ENCODE data around the gene DACH1.

Gene DACH1

DNA sequence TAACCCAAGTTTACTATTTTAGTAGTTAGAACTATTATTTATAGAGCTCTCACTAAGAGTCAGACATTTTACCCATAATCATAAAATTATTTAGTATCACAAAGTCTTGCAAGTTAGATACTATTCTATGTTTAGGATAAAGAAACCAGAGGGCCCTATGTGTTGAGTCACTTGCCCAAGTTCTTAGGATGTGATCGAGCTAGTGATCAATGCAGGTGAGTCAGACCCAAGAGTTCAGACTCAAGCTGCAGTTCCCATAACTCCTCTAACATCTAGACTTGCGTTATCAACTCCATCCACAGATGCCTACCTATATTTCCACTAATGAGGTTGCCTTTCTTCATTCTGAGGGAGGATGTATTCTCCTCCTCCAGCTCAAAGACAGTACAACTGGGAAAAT lies 53.8 kb downstream of the DACH1 start:
- H3K4me3 ChIP-seq (ENCODE audit: low read depth, low read length), result no peak overlapping the region
- no peak for DNase-seq (ENCODE audit: low read depth)
- TF ChIP-seq, protein P1, sequence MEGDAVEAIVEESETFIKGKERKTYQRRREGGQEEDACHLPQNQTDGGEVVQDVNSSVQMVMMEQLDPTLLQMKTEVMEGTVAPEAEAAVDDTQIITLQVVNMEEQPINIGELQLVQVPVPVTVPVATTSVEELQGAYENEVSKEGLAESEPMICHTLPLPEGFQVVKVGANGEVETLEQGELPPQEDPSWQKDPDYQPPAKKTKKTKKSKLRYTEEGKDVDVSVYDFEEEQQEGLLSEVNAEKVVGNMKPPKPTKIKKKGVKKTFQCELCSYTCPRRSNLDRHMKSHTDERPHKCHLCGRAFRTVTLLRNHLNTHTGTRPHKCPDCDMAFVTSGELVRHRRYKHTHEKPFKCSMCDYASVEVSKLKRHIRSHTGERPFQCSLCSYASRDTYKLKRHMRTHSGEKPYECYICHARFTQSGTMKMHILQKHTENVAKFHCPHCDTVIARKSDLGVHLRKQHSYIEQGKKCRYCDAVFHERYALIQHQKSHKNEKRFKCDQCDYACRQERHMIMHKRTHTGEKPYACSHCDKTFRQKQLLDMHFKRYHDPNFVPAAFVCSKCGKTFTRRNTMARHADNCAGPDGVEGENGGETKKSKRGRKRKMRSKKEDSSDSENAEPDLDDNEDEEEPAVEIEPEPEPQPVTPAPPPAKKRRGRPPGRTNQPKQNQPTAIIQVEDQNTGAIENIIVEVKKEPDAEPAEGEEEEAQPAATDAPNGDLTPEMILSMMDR (conservative IDR thresholded peaks at IDR 0.05; ENCODE audit: low read depth, low read length), result no peak

DNA sequence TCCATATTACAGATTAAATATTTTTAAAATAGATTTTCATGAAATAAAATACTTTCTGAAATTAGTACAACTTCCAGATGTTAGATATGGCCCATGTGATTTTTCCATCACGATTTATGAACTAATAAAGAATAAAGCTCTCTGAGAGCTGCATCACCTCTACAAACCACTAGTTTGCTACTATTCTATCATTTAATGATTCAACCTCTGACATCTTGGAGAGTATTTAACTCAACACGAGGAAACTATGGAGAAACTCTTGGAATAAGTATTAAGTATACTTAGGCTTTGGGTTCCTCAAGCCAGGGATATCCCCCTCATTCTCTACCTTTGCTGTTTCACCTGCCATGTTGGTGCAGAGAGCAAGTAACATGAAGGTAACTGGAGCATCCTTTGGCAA lies 55.7 kb downstream of the DACH1 start:
- TF ChIP-seq, protein P1 (conservative IDR thresholded peaks at IDR 0.05; ENCODE audit: low read depth, low read length), result no peak
- no peak for DNase-seq (ENCODE audit: low read depth)
- H3K4me3 ChIP-seq (ENCODE audit: low read depth, low read length), result no peak overlapping the region

DNA sequence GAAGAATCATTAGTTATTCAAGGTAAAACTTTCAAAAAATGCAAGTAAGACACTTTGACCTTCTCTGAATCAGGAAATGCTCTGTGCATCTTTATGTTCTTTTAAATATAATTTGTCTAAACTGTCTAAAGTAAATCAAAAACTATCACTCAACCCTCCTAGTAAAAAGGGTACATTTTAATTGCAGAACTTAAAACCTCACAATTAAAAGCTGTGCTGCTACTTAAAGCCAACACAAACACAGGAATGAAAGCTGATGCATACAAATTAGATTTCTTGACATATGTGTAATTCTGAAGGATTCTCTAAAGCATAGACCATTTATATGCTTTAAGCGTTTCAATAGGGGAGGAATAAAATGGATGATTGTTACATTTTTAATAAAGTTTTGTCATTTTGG lies 58.3 kb downstream of the DACH1 start:
- DNase-seq (ENCODE audit: low read depth), result no peak
- TF ChIP-seq, protein P1 (conservative IDR thresholded peaks at IDR 0.05; ENCODE audit: low read depth, low read length), result no peak
- no peak overlapping the region for H3K4me3 ChIP-seq (ENCODE audit: low read depth, low read length)

DNA sequence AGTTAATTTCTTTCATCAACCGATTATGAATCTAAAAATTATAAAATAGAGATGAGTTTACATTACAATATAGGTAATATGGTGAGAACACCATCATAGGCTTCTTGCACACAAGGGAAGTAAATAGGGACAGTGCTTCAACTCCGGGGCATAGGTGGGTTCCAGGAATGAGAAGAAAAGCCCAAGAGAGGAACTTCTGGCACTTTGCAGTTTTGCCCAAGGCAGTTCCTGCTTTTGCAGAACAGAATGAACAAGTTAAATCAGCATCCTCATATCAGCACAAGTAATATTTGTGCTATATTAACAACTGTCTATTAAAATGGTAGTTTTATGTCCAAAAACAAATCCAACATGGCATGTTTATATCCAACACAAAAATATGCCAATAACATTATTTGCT lies 60.1 kb downstream of the DACH1 start:
- TF ChIP-seq, protein P1 (conservative IDR thresholded peaks at IDR 0.05; ENCODE audit: low read depth, low read length), result no peak
- no peak overlapping the region for H3K4me3 ChIP-seq (ENCODE audit: low read depth, low read length)
- DNase-seq (ENCODE audit: low read depth), result no peak

DNA sequence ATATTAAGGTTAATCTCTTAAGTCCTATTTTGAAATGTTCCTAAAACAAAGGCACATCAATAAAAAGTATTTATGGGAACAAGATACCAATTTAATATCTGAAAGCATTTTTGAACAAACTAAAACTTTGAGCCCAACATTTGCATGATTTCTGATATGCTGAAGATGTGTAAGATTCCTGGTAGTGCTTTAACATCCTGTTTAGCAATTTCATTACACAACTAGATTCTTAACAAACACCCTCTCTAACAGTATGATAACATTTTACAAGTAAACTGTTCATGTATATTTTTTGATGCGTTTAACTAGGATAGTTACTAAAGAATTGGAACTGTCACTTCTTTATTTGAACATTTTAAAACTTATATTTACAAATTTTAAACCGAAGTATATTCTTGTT lies 63.9 kb downstream of the DACH1 start:
- no peak overlapping the region for H3K4me3 ChIP-seq (ENCODE audit: low read depth, low read length)
- DNase-seq (ENCODE audit: low read depth), result no peak
- TF ChIP-seq, protein P1 (conservative IDR thresholded peaks at IDR 0.05; ENCODE audit: low read depth, low read length), result no peak

DNA sequence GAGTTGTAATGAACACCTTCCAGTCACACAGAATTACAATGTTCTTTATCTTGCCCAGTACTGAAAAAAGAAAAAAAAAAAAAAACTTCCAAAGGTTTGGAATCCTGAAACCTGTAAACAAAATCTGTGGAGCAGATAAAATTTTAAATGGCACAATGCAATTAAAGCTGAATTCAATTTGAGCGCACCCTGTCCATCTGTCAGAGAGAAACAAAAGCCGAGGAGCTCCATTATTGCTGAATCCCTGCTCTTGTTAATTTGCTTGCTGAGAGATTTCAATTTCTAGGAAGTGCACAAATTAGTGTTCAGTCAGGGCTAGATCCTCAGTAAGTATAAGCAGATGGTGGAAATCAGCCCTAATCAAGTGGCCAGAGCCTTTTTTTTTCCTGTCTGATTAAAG lies 65.2 kb downstream of the DACH1 start:
- no peak for DNase-seq (ENCODE audit: low read depth)
- TF ChIP-seq, protein P1 (conservative IDR thresholded peaks at IDR 0.05; ENCODE audit: low read depth, low read length), result no peak
- no peak overlapping the region for H3K4me3 ChIP-seq (ENCODE audit: low read depth, low read length)

DNA sequence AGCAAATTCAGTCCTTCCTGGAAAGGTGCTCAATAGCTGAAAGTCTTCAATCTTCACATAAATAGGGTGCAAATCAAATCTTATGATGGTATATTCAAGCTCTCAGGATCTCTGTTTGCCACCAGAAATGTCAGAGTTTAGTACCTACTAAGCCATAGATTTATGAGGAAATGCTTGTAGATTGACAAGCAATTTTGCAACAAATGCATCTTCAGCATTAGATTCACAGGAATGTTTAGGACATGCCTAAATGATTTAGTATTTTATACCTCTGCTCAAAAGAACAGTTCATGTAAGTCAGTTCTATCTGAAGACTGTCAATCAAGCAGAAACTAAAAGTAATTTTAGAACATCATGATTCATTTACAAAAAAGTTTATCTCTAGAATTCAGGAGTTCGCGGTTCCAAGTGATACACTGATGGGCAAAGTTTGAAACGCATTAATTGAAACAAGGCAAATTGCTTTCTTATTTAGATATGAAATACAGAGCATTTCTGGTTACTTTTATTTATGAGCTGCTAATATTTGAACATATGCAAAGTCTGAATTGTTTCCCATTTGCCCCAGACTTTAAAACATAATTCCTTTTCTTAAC lies 65.7 kb downstream of the DACH1 start:
- H3K4me3 ChIP-seq (ENCODE audit: low read depth, low read length), result no peak overlapping the region
- DNase-seq (ENCODE audit: low read depth), result no peak
- TF ChIP-seq, protein P1 (conservative IDR thresholded peaks at IDR 0.05; ENCODE audit: low read depth, low read length), result no peak
